H9 (cell line): ENCODE data around the gene CLDN20. TPM values are rescaled to one million over a fixed set of nuclear protein-coding genes. Genes with fewer than 3 reads are reported as not detected.

Source experiments
- DNase-seq: peaks from one replicate; pipeline ENCODE4 v3.0.0-alpha.2; 2017
- H2AFZ ChIP-seq: one replicate; pipeline ENCODE4 v1.6.1; 2013; ENCODE audit warnings: mild to moderate bottlenecking, low read length, control low read depth, moderate library complexity
- H2AK5ac ChIP-seq: 2 replicates; pipeline ENCODE4 v1.6.1; 2013; ENCODE audit warnings: low read length, control low read depth, mixed read lengths; ENCODE audit not compliant: insufficient read length
- H2BK120ac ChIP-seq: one replicate; pipeline ENCODE4 v1.6.1; 2013; ENCODE audit warnings: low read depth, mild to moderate bottlenecking, low read length, control low read depth, inconsistent platforms; ENCODE audit not compliant: poor library complexity, severe bottlenecking
- H2BK12ac ChIP-seq: 2 replicates; pipeline ENCODE4 v1.6.1; 2013; ENCODE audit warnings: low read length, control low read depth, mixed read lengths, low read depth; ENCODE audit not compliant: insufficient read length
- H2BK15ac ChIP-seq: 2 replicates; pipeline ENCODE4 v1.6.1; 2013; ENCODE audit warnings: low read depth, low read length, control low read depth
- H2BK20ac ChIP-seq: one replicate; pipeline ENCODE4 v1.6.1; 2013; ENCODE audit warnings: low read depth, mild to moderate bottlenecking, low read length, control low read depth, inconsistent platforms; ENCODE audit not compliant: poor library complexity, severe bottlenecking
- H2BK5ac ChIP-seq: 2 replicates; pipeline ENCODE4 v1.6.1; 2013; ENCODE audit warnings: low read length, control low read depth, mixed read lengths; ENCODE audit not compliant: insufficient read length
- H3K14ac ChIP-seq: 2 replicates; pipeline ENCODE4 v1.6.1; 2013; ENCODE audit warnings: low read length, control low read depth; ENCODE audit not compliant: insufficient read depth
- H3K18ac ChIP-seq: 2 replicates; pipeline ENCODE4 v1.6.1; 2013; ENCODE audit warnings: low read depth, mild to moderate bottlenecking, mixed read lengths, low read length, control low read depth; ENCODE audit not compliant: insufficient read length
- H3K23ac ChIP-seq: 2 replicates; pipeline ENCODE4 v1.6.1; 2013; ENCODE audit warnings: low read length, control low read depth, mixed read lengths, low read depth; ENCODE audit not compliant: insufficient read length
- H3K23me2 ChIP-seq: 2 replicates; pipeline ENCODE4 v1.6.1; 2013; ENCODE audit warnings: low read depth, mild to moderate bottlenecking, mixed read lengths, low read length, control low read depth; ENCODE audit not compliant: insufficient read length, poor library complexity, severe bottlenecking
- H3K27ac ChIP-seq: 2 replicates; pipeline ENCODE4 v1.5.1; 2013; ENCODE audit warnings: low read length, control low read depth, mixed read lengths, low read depth; ENCODE audit not compliant: insufficient read length
- H3K27me3 ChIP-seq: 2 replicates; pipeline ENCODE4 v1.6.1; 2013; ENCODE audit warnings: low read length, control low read depth, inconsistent platforms; ENCODE audit not compliant: insufficient read depth
- H3K4ac ChIP-seq: 2 replicates; pipeline ENCODE4 v1.6.1; 2013; ENCODE audit warnings: low read depth, mild to moderate bottlenecking, control low read depth, inconsistent platforms, low read length, moderate library complexity
- H3K4me1 ChIP-seq: 2 replicates; pipeline ENCODE4 v1.6.1; 2013; ENCODE audit warnings: low read length, control low read depth, inconsistent platforms; ENCODE audit not compliant: insufficient read depth
- H3K4me2 ChIP-seq: 2 replicates; pipeline ENCODE4 v1.6.1; 2013; ENCODE audit warnings: low read length, control low read depth, mixed read lengths; ENCODE audit not compliant: insufficient read length, insufficient read depth
- H3K56ac ChIP-seq: 2 replicates; pipeline ENCODE4 v1.6.1; 2013; ENCODE audit warnings: low read depth, mild to moderate bottlenecking, mixed read lengths, low read length, control low read depth; ENCODE audit not compliant: insufficient read length
- H3K79me1 ChIP-seq: 2 replicates; pipeline ENCODE4 v1.6.1; 2013; ENCODE audit warnings: low read depth, mild to moderate bottlenecking, moderate library complexity, low read length, control low read depth, inconsistent platforms; ENCODE audit not compliant: insufficient read depth, poor library complexity, severe bottlenecking
- H3K79me2 ChIP-seq: 2 replicates; pipeline ENCODE4 v1.6.1; 2013; ENCODE audit warnings: low read length, control low read depth, inconsistent platforms; ENCODE audit not compliant: insufficient read depth
- H3K9ac ChIP-seq: 2 replicates; pipeline ENCODE4 v1.6.1; 2013; ENCODE audit warnings: low read length, control low read depth, mixed read lengths; ENCODE audit not compliant: insufficient read length; ENCODE audit errors: extremely low read depth
- H3K9me3 ChIP-seq: one replicate; pipeline ENCODE4 v1.6.1; 2013; ENCODE audit warnings: low read depth, low read length, inconsistent platforms; ENCODE audit not compliant: control insufficient read depth
- H3T11ph ChIP-seq: one replicate; pipeline ENCODE4 v1.6.1; 2013; ENCODE audit warnings: mild to moderate bottlenecking, low read length, control low read depth, inconsistent platforms
- H4K20me1 ChIP-seq: one replicate; pipeline ENCODE4 v1.6.1; 2013; ENCODE audit not compliant: control insufficient read depth, insufficient read length, insufficient read depth
- H4K5ac ChIP-seq: 2 replicates; pipeline ENCODE4 v1.6.1; 2013; ENCODE audit warnings: low read depth, mild to moderate bottlenecking, mixed read lengths, low read length, control low read depth; ENCODE audit not compliant: insufficient read length
- H4K8ac ChIP-seq: replicated peaks from 2 replicates; pipeline ENCODE4 v1.6.1; 2013; ENCODE audit warnings: low read length, control low read depth, mixed read lengths, low read depth; ENCODE audit not compliant: insufficient read length
- H4K91ac ChIP-seq: 2 replicates; pipeline ENCODE4 v1.6.1; 2013; ENCODE audit warnings: low read depth, mild to moderate bottlenecking, moderate library complexity, mixed read lengths, low read length, control low read depth; ENCODE audit not compliant: insufficient read length
- H3K27ac Mint-ChIP-seq, 3 experiments: 2 replicates in 2 of 3; 3 replicates in 1 of 3; pipeline ENCODE4 v1.8.0; 2020 to 2021; ENCODE audit warnings: mixed read lengths in 3 of 3, mild to moderate bottlenecking in 1 of 3, moderate library complexity in 1 of 3
- H3K27me3 Mint-ChIP-seq: 2 replicates; pipeline ENCODE4 v1.8.0; 2021; ENCODE audit warnings: low read depth, mild to moderate bottlenecking, moderate library complexity, mixed read lengths
- H3K36me3 Mint-ChIP-seq, 3 experiments: 2 replicates in 2 of 3; 3 replicates in 1 of 3; pipeline ENCODE4 v1.8.0; 2020 to 2021; ENCODE audit warnings: low read depth in 3 of 3, mixed read lengths in 3 of 3; ENCODE audit not compliant: insufficient read depth in 1 of 3
- H3K4me1 Mint-ChIP-seq, 2 experiments: 2 replicates each; pipeline ENCODE4 v1.8.0; 2020; ENCODE audit warnings: mixed read lengths in 2 of 2
- H3K4me3 Mint-ChIP-seq, 2 experiments: 2 replicates in 1 of 2; 3 replicates in 1 of 2; pipeline ENCODE4 v1.8.0; 2020 to 2021; ENCODE audit warnings: mild to moderate bottlenecking in 2 of 2, mixed read lengths in 2 of 2, moderate library complexity in 1 of 2
- H3K9me3 Mint-ChIP-seq, 2 experiments: 2 replicates in 1 of 2; 3 replicates in 1 of 2; pipeline ENCODE4 v1.8.0; 2020; ENCODE audit warnings: mild to moderate bottlenecking in 2 of 2, mixed read lengths in 2 of 2, moderate library complexity in 1 of 2
- whole genome bisulfite sequencing: extraction: QIAGEN DNeasy Blood & Tissue Kit; methylation state at CpG from one replicate; pipeline ENCODE4 v1.1.7; 2013; ENCODE audit warnings: missing lambda C conversion rate, low lambda C conversion rate, mixed read lengths; ENCODE audit not compliant: insufficient read length; ENCODE audit errors: extremely low coverage; 5-methylcytosine and 5-hydroxymethylcytosine counted together
- total RNA-seq: library from RNA; stranded (reverse); gene quantifications from 2 replicates; pipeline ENCODE4 v1.2.1, GENCODE V29; 2021
- TF ChIP-seq, protein P1 (sequence below): fragments of 200-600 bp; sonication (generic); conservative IDR thresholded peaks from 3 replicates; pipeline ENCODE4 v1.8.0; 2021; ENCODE audit warnings: antibody characterized with exemption, mild to moderate bottlenecking

CLDN20 gene
- total RNA-seq, 1 experiment from 2014 or later, result not detected

- no peak overlapping the region for H2AK5ac ChIP-seq
- H4K20me1 ChIP-seq, result no peaks in the 10 kb centered on the region
- Mint-ChIP-seq H3K4me1 (peaks cover 13 to 15% of the 10 kb centered on the region in 2 experiments), H3K9me3 (no peaks in the 10 kb centered on the region), H3K36me3 (peaks cover 6 to 32% (median 26%) of the 10 kb centered on the region in 3 experiments), H3K4me3 (peak overlapping the region; percentile 97), H3K27ac (peak overlapping the region; percentile 68 to 98 (median 97); a peak in 6 of 7 replicates), H3K27me3 (no peaks in the 10 kb centered on the region)
- H3K4me1 ChIP-seq, result no peaks in the 10 kb centered on the region
- H2BK20ac ChIP-seq, result no peak overlapping the region
- no peaks in the 10 kb centered on the region for H3K79me1 ChIP-seq
- no peak overlapping the region for H2AFZ ChIP-seq
- no peak overlapping the region for H2BK12ac ChIP-seq
- H3K23ac ChIP-seq, result no peak overlapping the region
- no peak overlapping the region for H4K8ac ChIP-seq
- no peak overlapping the region for H2BK5ac ChIP-seq
- H3K4me2 ChIP-seq, result peak overlapping the region; percentile 82
- peak overlapping the region; percentile 78 for H3K14ac ChIP-seq
- no peak overlapping the region for H4K5ac ChIP-seq
- peaks cover 2% of the 10 kb centered on the region for H3K23me2 ChIP-seq
- H3K4ac ChIP-seq, result no peak overlapping the region
- no CpG with 5 or more reads among the region's 15 CpGs for WGBS
- DNase-seq, result no peak
- peak overlapping the region; percentile 97 for H3K9ac ChIP-seq
- no peaks in the 10 kb centered on the region for H3K9me3 ChIP-seq
- H3K18ac ChIP-seq, result peak overlapping the region; percentile 81
- no peaks in the 10 kb centered on the region for H3K79me2 ChIP-seq
- no peak overlapping the region for H2BK120ac ChIP-seq
- H2BK15ac ChIP-seq, result no peak overlapping the region
- no peak overlapping the region for H3K27ac ChIP-seq
- H3K27me3 ChIP-seq, result no peaks in the 10 kb centered on the region
- TF ChIP-seq, protein P1, sequence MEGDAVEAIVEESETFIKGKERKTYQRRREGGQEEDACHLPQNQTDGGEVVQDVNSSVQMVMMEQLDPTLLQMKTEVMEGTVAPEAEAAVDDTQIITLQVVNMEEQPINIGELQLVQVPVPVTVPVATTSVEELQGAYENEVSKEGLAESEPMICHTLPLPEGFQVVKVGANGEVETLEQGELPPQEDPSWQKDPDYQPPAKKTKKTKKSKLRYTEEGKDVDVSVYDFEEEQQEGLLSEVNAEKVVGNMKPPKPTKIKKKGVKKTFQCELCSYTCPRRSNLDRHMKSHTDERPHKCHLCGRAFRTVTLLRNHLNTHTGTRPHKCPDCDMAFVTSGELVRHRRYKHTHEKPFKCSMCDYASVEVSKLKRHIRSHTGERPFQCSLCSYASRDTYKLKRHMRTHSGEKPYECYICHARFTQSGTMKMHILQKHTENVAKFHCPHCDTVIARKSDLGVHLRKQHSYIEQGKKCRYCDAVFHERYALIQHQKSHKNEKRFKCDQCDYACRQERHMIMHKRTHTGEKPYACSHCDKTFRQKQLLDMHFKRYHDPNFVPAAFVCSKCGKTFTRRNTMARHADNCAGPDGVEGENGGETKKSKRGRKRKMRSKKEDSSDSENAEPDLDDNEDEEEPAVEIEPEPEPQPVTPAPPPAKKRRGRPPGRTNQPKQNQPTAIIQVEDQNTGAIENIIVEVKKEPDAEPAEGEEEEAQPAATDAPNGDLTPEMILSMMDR, result no peak
- no peak overlapping the region for H4K91ac ChIP-seq
- no peak overlapping the region for H3T11ph ChIP-seq
- H3K56ac ChIP-seq, result no peak overlapping the region
Observed at GRCh38 chr6:155313602-155314091, 49.8 kb downstream of the CLDN20 start.
